Thyroid gland (tissue), 4 donors: Measurements from ENCODE around the gene TRAF5.

ENCODE experiments used
- CTCF ChIP-seq, 6 experiments: fragments of 200-600 bp in 3 of 6; fragments of 450-650 bp in 3 of 6; sonication (generic) in 3 of 6; IDR thresholded peaks; one replicate each; pipeline ENCODE4 v1.5.1; 2016 to 2019; ENCODE audit warnings: antibody characterized with exemption in 6 of 6, mild to moderate bottlenecking in 2 of 6, inconsistent platforms in 1 of 6, moderate library complexity in 1 of 6
- POLR2A ChIP-seq, 2 donors: fragments of 450-650 bp; IDR thresholded peaks; one replicate each; pipeline ENCODE4 v1.6.1; 2017; ENCODE audit warnings: antibody characterized with exemption in 2 of 2, mild to moderate bottlenecking in 2 of 2, moderate library complexity in 1 of 2

GRCh38 chr1:211335522-211336157 lies 9.0 kb downstream of the TRAF5 start:
- TF ChIP-seq CTCF (IDR thresholded peaks at IDR 0.05) (no peak), POLR2A (IDR thresholded peaks at IDR 0.05) (no peak)
